GM19468 (cell line): ENCODE results near the gene LRTM2.

ENCODE experiments used
- ATAC-seq: cut with Tn5 transposase; IDR thresholded peaks from one replicate; pipeline ENCODE4 v1.9.1; 2021; ENCODE audit warnings: mild to moderate bottlenecking, moderate library complexity, moderate number of reproducible peaks; ENCODE audit not compliant: unreplicated experiment; ENCODE audit errors: extremely low read depth

Gene LRTM2

GRCh38 chr12:1857086-1857485 lies 36.7 kb downstream of the LRTM2 start:
- no peak for ATAC-seq

- ATAC-seq = no peak
Measured at GRCh38 chr12:1857821-1858220, 37.5 kb downstream of the LRTM2 start.

- no peak for ATAC-seq
Measured at GRCh38 chr12:1858456-1858855, 38.1 kb downstream of the LRTM2 start.

- ATAC-seq = no peak
Measured at GRCh38 chr12:1859643-1860042, 39.3 kb downstream of the LRTM2 start.

GRCh38 chr12:1862973-1863372 lies 42.6 kb downstream of the LRTM2 start:
- ATAC-seq = no peak

GRCh38 chr12:1863823-1864222 lies 43.5 kb downstream of the LRTM2 start:
- ATAC-seq = no peak

- ATAC-seq = no peak
Measured at GRCh38 chr12:1864456-1864855, 44.1 kb downstream of the LRTM2 start.

- ATAC-seq = no peak
Measured at GRCh38 chr12:1864867-1865266, 44.5 kb downstream of the LRTM2 start.

GRCh38 chr12:1865284-1865866 lies 45.0 kb downstream of the LRTM2 start:
- no peak for ATAC-seq

GRCh38 chr12:1869145-1869544 lies 48.8 kb downstream of the LRTM2 start:
- ATAC-seq = no peak

GRCh38 chr12:1870086-1870485 lies 49.7 kb downstream of the LRTM2 start:
- no peak for ATAC-seq

- no peak for ATAC-seq
Measured at GRCh38 chr12:1870998-1871917, 50.9 kb downstream of the LRTM2 start.

- ATAC-seq = no peak
Measured at GRCh38 chr12:1872001-1872400, 51.6 kb downstream of the LRTM2 start.

GRCh38 chr12:1872448-1872847 lies 52.1 kb downstream of the LRTM2 start:
- ATAC-seq = no peak

- ATAC-seq = no peak
Measured at GRCh38 chr12:1873531-1874510, 53.5 kb downstream of the LRTM2 start.

GRCh38 chr12:1875608-1876007 lies 55.2 kb downstream of the LRTM2 start:
- no peak for ATAC-seq

- no peak for ATAC-seq
Measured at GRCh38 chr12:1876086-1876485, 55.7 kb downstream of the LRTM2 start.

- ATAC-seq = no peak
Measured at GRCh38 chr12:1877169-1877878, 57.0 kb downstream of the LRTM2 start.

- ATAC-seq = no peak
Measured at GRCh38 chr12:1878214-1878613, 57.8 kb downstream of the LRTM2 start.

GRCh38 chr12:1878695-1879094 lies 58.3 kb downstream of the LRTM2 start:
- ATAC-seq = no peak
